ENCODE data around the gene GRIK1. TPM values are rescaled to one million over a fixed set of nuclear protein-coding genes. Genes with fewer than 3 reads are reported as not detected.

The GRIK1 gene
- total RNA-seq, 2 donors from 2014 or later, result not detected

- no peak overlapping the region for H3K27ac Mint-ChIP-seq
- no peaks in the 10 kb centered on the region for H3K36me3 Mint-ChIP-seq
- ATAC-seq (no peak), DNase-seq (ENCODE audit: low spot score in 2 of 2) (no peak)
- peaks cover 0 to 3% of the 10 kb centered on the region in 2 donors for H3K9me3 Mint-ChIP-seq
Observed at GRCh38 chr21:29873908-29874307, 65.9 kb downstream of the GRIK1 start.

- Mint-ChIP-seq H3K9me3 (no peaks in the 10 kb centered on the region), H3K36me3 (no peaks in the 10 kb centered on the region), H3K27ac (no peak overlapping the region)
- DNase-seq (ENCODE audit: low spot score in 2 of 2) (no peak), ATAC-seq (no peak)
Observed at GRCh38 chr21:29870814-29871213, 69.0 kb downstream of the GRIK1 start.

- H3K9me3 Mint-ChIP-seq, result no peaks in the 10 kb centered on the region
Observed at GRCh38 chr21:29867796-29868195, 72.0 kb downstream of the GRIK1 start.

GRCh38 chr21:29860346-29860745, 79.5 kb downstream of the GRIK1 start:
- H3K27ac Mint-ChIP-seq, result no peak overlapping the region
- no peak for ATAC-seq
- H3K36me3 Mint-ChIP-seq, result no peaks in the 10 kb centered on the region
- no peak for DNase-seq (ENCODE audit: low spot score in 2 of 2)
- no peaks in the 10 kb centered on the region for H3K9me3 Mint-ChIP-seq

More at GRCh38 chr21:29867796-29868195, 72.0 kb downstream of the GRIK1 start:
- Mint-ChIP-seq H3K27ac (no peak overlapping the region), H3K36me3 (no peaks in the 10 kb centered on the region)
- DNase-seq (ENCODE audit: low spot score in 2 of 2) (no peak), ATAC-seq (no peak)

GRCh38 chr21:29857150-29857549, 82.6 kb downstream of the GRIK1 start:
- DNase-seq (ENCODE audit: low spot score in 2 of 2), result no peak
- ATAC-seq, result no peak
- no peak overlapping the region for H3K27ac Mint-ChIP-seq
- H3K36me3 Mint-ChIP-seq, result no peaks in the 10 kb centered on the region
- H3K9me3 Mint-ChIP-seq, result no peaks in the 10 kb centered on the region

- no peak for DNase-seq (ENCODE audit: low spot score in 2 of 2)
- no peak for ATAC-seq
- Mint-ChIP-seq H3K9me3 (no peaks in the 10 kb centered on the region), H3K36me3 (no peaks in the 10 kb centered on the region), H3K27ac (no peak overlapping the region)
Observed at GRCh38 chr21:29854795-29855194, 85.0 kb downstream of the GRIK1 start.

- Mint-ChIP-seq H3K9me3 (no peaks in the 10 kb centered on the region), H3K27ac (no peak overlapping the region), H3K36me3 (no peaks in the 10 kb centered on the region)
- no peak for DNase-seq (ENCODE audit: low spot score in 2 of 2)
- no peak for ATAC-seq
Observed at GRCh38 chr21:29851611-29852010, 88.2 kb downstream of the GRIK1 start.

- DNase-seq (ENCODE audit: low spot score in 2 of 2) (peak in 1 of 2 donors; percentile 42), ATAC-seq (peak; percentile 78 to 93)
- Mint-ChIP-seq H3K36me3 (no peaks in the 10 kb centered on the region), H3K9me3 (no peaks in the 10 kb centered on the region), H3K27ac (no peak overlapping the region)
Observed at GRCh38 chr21:29849735-29850176, 90.0 kb downstream of the GRIK1 start.

GRCh38 chr21:29843804-29844203, 96.0 kb downstream of the GRIK1 start:
- no peaks in the 10 kb centered on the region for H3K36me3 Mint-ChIP-seq
- DNase-seq (ENCODE audit: low spot score in 2 of 2) (no peak), ATAC-seq (no peak)
- no peaks in the 10 kb centered on the region for H3K9me3 Mint-ChIP-seq
- no peak overlapping the region for H3K27ac Mint-ChIP-seq

- Mint-ChIP-seq H3K27ac (no peak overlapping the region), H3K9me3 (peaks cover 7 to 16% of the 10 kb centered on the region in 2 donors), H3K36me3 (no peaks in the 10 kb centered on the region)
- DNase-seq (ENCODE audit: low spot score in 2 of 2), result no peak
- no peak for ATAC-seq
Observed at GRCh38 chr21:29834617-29835016, 105.2 kb downstream of the GRIK1 start.

GRCh38 chr21:29832217-29832616, 107.6 kb downstream of the GRIK1 start:
- Mint-ChIP-seq H3K36me3 (peaks cover 0 to 6% of the 10 kb centered on the region in 2 donors), H3K27ac (no peak overlapping the region), H3K9me3 (peaks cover 12 to 20% of the 10 kb centered on the region in 2 donors)
- no peak for DNase-seq (ENCODE audit: low spot score in 2 of 2)
- ATAC-seq, result no peak

GRCh38 chr21:29829564-29830275, 110.1 kb downstream of the GRIK1 start:
- DNase-seq (ENCODE audit: low spot score in 2 of 2) (no peak), ATAC-seq (no peak)
- Mint-ChIP-seq H3K36me3 (peaks cover 0 to 6% of the 10 kb centered on the region in 2 donors), H3K9me3 (peaks cover 12 to 20% of the 10 kb centered on the region in 2 donors), H3K27ac (no peak overlapping the region)

GRCh38 chr21:29827647-29828046, 112.1 kb downstream of the GRIK1 start:
- H3K27ac Mint-ChIP-seq, result no peak overlapping the region

GRCh38 chr21:29827236-29827635, 112.6 kb downstream of the GRIK1 start:
- no peak overlapping the region for H3K27ac Mint-ChIP-seq
- H3K36me3 Mint-ChIP-seq, result peaks cover 0 to 6% of the 10 kb centered on the region in 2 donors
- peaks cover 12% of the 10 kb centered on the region in 2 donors for H3K9me3 Mint-ChIP-seq
- DNase-seq (ENCODE audit: low spot score in 2 of 2), result no peak
- no peak for ATAC-seq

More at GRCh38 chr21:29827647-29828046, 112.1 kb downstream of the GRIK1 start:
- DNase-seq (ENCODE audit: low spot score in 2 of 2), result no peak
- H3K36me3 Mint-ChIP-seq, result peaks cover 0 to 6% of the 10 kb centered on the region in 2 donors
- no peak for ATAC-seq
- H3K9me3 Mint-ChIP-seq, result peaks cover 12 to 13% of the 10 kb centered on the region in 2 donors

- no peak for DNase-seq (ENCODE audit: low spot score in 2 of 2)
- peaks cover 5% of the 10 kb centered on the region in 2 donors for H3K9me3 Mint-ChIP-seq
- no peak for ATAC-seq
- no peak overlapping the region for H3K27ac Mint-ChIP-seq
- peaks cover 0 to 6% of the 10 kb centered on the region in 2 donors for H3K36me3 Mint-ChIP-seq
Observed at GRCh38 chr21:29826386-29826785, 113.4 kb downstream of the GRIK1 start.

- no peak for DNase-seq (ENCODE audit: low spot score in 2 of 2)
- no peak for ATAC-seq
- Mint-ChIP-seq H3K36me3 (peaks cover 0 to 6% of the 10 kb centered on the region in 2 donors), H3K9me3 (peaks cover 5% of the 10 kb centered on the region in 2 donors), H3K27ac (no peak overlapping the region)
Observed at GRCh38 chr21:29825936-29826335, 113.9 kb downstream of the GRIK1 start.

GRCh38 chr21:29825345-29825744, 114.5 kb downstream of the GRIK1 start:
- DNase-seq (ENCODE audit: low spot score in 2 of 2) (no peak), ATAC-seq (no peak)
- Mint-ChIP-seq H3K36me3 (peaks cover 0 to 6% of the 10 kb centered on the region in 2 donors), H3K27ac (no peak overlapping the region), H3K9me3 (peaks cover 5% of the 10 kb centered on the region in 2 donors)

- ATAC-seq (no peak), DNase-seq (ENCODE audit: low spot score in 2 of 2) (no peak)
- H3K9me3 Mint-ChIP-seq, result no peaks in the 10 kb centered on the region
- H3K27ac Mint-ChIP-seq, result no peak overlapping the region
- H3K36me3 Mint-ChIP-seq, result no peaks in the 10 kb centered on the region
Observed at GRCh38 chr21:29822064-29822463, 117.7 kb downstream of the GRIK1 start.
